SK-N-SH treated with all-trans-retinoic acid at 6 μM for 48 hours (cell line): ENCODE results near the gene FGFR3.

Experiments used
- BACH2 ChIP-seq: fragments of 250-450 bp; sonication (Bioruptor Pico); IDR thresholded peaks from 2 replicates; pipeline ENCODE4 v1.9.0; 2021; ENCODE audit warnings: mild to moderate bottlenecking, borderline replicate concordance
- GLIS3 ChIP-seq: fragments of 250-450 bp; sonication (Bioruptor Pico); IDR thresholded peaks from 2 replicates; pipeline ENCODE4 v1.5.0; 2020; ENCODE audit warnings: mild to moderate bottlenecking, moderate library complexity
- SNAI2 ChIP-seq: fragments of 250-450 bp; sonication (Bioruptor Pico); IDR thresholded peaks from 2 replicates; pipeline ENCODE4 v1.5.0; 2020; ENCODE audit warnings: mild to moderate bottlenecking, moderate library complexity
- ZC3H10 ChIP-seq: fragments of 250-450 bp; sonication (Bioruptor Pico); IDR thresholded peaks from 2 replicates; pipeline ENCODE4 v1.5.1; 2021; ENCODE audit warnings: mild to moderate bottlenecking, moderate library complexity

DNA sequence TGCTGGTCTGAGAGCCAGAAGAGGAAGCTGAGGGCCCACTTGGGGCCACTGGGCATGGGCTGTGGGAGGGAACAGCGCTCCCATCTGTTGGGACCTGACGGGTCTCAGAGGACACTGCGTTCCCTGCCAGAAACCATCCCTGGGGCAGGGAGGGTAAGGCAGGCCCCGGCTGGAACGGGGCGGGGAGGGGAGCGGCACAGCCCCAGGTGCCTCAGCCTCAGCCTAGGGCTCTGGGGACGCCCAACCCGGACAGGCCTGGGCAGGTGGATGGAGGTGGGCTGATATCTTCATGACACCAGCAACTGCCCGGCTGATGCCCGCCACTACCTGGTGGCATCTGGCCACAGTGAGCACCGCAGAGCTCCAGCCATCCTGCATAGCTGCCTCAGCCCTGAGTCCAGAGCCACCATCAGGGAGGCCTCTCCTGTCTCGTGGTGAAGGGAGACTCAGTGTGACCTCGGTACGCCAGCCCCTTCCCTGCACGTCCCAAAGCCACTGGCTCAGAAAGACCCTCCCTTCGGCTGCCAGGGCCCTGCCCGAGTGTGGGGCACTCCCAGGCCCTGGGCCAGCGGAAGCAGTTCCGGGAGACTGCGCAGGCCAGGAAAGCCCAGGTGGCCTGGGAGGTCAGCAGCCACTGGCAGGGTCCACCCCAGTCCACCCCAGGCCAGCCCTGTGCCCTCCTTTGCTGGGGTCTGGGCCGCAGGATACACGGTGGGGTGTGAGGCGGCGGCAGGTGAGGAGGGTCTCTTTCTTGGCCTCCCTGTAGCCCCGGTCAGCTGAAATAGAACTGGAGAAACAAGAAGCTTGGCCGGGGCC lies 34.6 kb upstream of the FGFR3 start:
- TF ChIP-seq SNAI2 (CRISPR knock-in tag) = no peak
- no peak for TF ChIP-seq BACH2 (CRISPR knock-in tag)
- TF ChIP-seq GLIS3 (CRISPR knock-in tag) = no peak
- no peak for TF ChIP-seq ZC3H10
